Activated T-cell treated with anti-CD3 and anti-CD28 coated beads, Interleukin-2, amount 50 U/mL, for 4 hours (primary cell): ENCODE results near the gene GRIN3B. TPM values are rescaled to one million over a fixed set of nuclear protein-coding genes. Genes with fewer than 3 reads are reported as not detected.

Experiments used
- ATAC-seq, 2 donors: fragments of 200-7000 bp; cut with Tn5 transposase; one replicate each; pipeline ENCODE4 v1.10.0; 2021
- DNase-seq: peaks from one replicate; pipeline ENCODE4 v3.0.0-alpha.2; 2020
- H3K27me3 Mint-ChIP-seq: one replicate; pipeline ENCODE4 v1.8.0; 2021; ENCODE audit warnings: low read depth, mixed read lengths
- H3K36me3 Mint-ChIP-seq: one replicate; pipeline ENCODE4 v1.8.0; 2022; ENCODE audit warnings: mixed read lengths; ENCODE audit not compliant: insufficient read depth
- H3K4me1 Mint-ChIP-seq: one replicate; pipeline ENCODE4 v1.8.0; 2021; ENCODE audit warnings: low read depth, mixed read lengths
- H3K4me3 Mint-ChIP-seq: one replicate; pipeline ENCODE4 v1.8.0; 2021; ENCODE audit warnings: mild to moderate bottlenecking, moderate library complexity, mixed read lengths
- H3K9me3 Mint-ChIP-seq: one replicate; pipeline ENCODE4 v1.8.0; 2021; ENCODE audit warnings: mixed read lengths
- total RNA-seq, 3 donors: library from RNA; stranded (reverse); gene quantifications; one replicate each; pipeline ENCODE4 v1.2.1, GENCODE V29; 2021

GRIN3B gene
- total RNA-seq, 3 donors from 2014 or later: 0.05 to 0.19 (median 0.08) TPM

DNA sequence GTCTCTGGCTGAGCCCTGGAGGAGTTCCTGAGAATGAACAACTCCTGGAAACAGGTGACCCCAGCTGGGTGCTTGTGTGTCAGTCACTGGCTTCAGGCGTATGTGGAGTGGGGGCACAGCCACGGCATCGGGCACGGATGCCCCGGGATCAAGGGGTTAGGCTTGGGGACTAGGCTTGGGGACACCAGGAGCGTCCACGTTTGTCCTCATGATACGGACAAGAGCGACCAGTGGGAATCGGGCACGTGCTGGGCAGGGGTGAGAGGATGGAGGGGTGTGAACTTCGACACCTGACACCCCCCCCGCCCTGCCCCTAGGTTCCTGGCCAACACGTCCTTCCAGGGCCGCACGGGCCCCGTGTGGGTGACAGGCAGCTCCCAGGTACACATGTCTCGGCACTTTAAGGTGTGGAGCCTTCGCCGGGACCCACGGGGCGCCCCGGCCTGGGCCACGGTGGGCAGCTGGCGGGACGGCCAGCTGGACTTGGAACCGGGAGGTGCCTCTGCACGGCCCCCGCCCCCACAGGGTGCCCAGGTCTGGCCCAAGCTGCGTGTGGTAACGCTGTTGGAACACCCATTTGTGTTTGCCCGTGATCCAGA is 4.1 kb downstream of the GRIN3B start:
- no peak for DNase-seq
- H3K4me3 Mint-ChIP-seq: no peak overlapping the region
- H3K9me3 Mint-ChIP-seq: no peaks in the 10 kb centered on the region
- ATAC-seq: no peak
- peaks cover 4% of the 10 kb centered on the region for H3K4me1 Mint-ChIP-seq
- H3K27me3 Mint-ChIP-seq: peaks cover 17% of the 10 kb centered on the region
- peaks cover 2% of the 10 kb centered on the region for H3K36me3 Mint-ChIP-seq

DNA sequence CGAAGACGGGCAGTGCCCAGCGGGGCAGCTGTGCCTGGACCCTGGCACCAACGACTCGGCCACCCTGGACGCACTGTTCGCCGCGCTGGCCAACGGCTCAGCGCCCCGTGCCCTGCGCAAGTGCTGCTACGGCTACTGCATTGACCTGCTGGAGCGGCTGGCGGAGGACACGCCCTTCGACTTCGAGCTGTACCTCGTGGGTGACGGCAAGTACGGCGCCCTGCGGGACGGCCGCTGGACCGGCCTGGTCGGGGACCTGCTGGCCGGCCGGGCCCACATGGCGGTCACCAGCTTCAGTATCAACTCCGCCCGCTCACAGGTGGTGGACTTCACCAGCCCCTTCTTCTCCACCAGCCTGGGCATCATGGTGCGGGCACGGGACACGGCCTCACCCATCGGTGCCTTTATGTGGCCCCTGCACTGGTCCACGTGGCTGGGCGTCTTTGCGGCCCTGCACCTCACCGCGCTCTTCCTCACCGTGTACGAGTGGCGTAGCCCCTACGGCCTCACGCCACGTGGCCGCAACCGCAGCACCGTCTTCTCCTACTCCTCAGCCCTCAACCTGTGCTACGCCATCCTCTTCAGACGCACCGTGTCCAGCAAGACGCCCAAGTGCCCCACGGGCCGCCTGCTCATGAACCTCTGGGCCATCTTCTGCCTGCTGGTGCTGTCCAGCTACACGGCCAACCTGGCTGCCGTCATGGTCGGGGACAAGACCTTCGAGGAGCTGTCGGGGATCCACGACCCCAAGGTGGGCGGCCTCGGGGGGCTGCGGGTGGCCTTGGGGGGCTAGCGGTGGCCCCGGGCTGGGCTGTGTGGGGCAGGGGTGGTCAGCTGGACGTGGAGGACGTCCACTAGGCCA is 4.8 kb downstream of the GRIN3B start:
- DNase-seq (no peak), ATAC-seq (no peak)
- Mint-ChIP-seq H3K4me3 (no peak overlapping the region), H3K9me3 (no peaks in the 10 kb centered on the region), H3K27me3 (peaks cover 12% of the 10 kb centered on the region), H3K4me1 (peaks cover 4% of the 10 kb centered on the region), H3K36me3 (peaks cover 2% of the 10 kb centered on the region)

- no peak overlapping the region for H3K4me3 Mint-ChIP-seq
- ATAC-seq: no peak
- no peak for DNase-seq
- no peaks in the 10 kb centered on the region for H3K9me3 Mint-ChIP-seq
- H3K36me3 Mint-ChIP-seq: peaks cover 2% of the 10 kb centered on the region
- peaks cover 8% of the 10 kb centered on the region for H3K27me3 Mint-ChIP-seq
- H3K4me1 Mint-ChIP-seq: peaks cover 2% of the 10 kb centered on the region
These were observed 6.6 kb downstream of the GRIN3B start for GRCh38 chr19:1006711-1007398.

GRCh38 chr19:1007399-1008251 is 7.4 kb downstream of the GRIN3B start:
- no peak for ATAC-seq
- peaks cover 2% of the 10 kb centered on the region for H3K36me3 Mint-ChIP-seq
- no peak for DNase-seq
- no peak overlapping the region for H3K4me3 Mint-ChIP-seq
- H3K27me3 Mint-ChIP-seq: peaks cover 4% of the 10 kb centered on the region
- H3K4me1 Mint-ChIP-seq: peaks cover 1% of the 10 kb centered on the region
- H3K9me3 Mint-ChIP-seq: no peaks in the 10 kb centered on the region

GRCh38 chr19:1008268-1009040 is 8.2 kb downstream of the GRIN3B start:
- ATAC-seq: no peak
- DNase-seq: no peak
- Mint-ChIP-seq H3K4me1 (no peaks in the 10 kb centered on the region), H3K4me3 (no peak overlapping the region), H3K9me3 (no peaks in the 10 kb centered on the region), H3K27me3 (peaks cover 3% of the 10 kb centered on the region), H3K36me3 (peaks cover 2% of the 10 kb centered on the region)

- H3K9me3 Mint-ChIP-seq: no peaks in the 10 kb centered on the region
- no peaks in the 10 kb centered on the region for H3K4me1 Mint-ChIP-seq
- H3K4me3 Mint-ChIP-seq: no peak overlapping the region
- ATAC-seq (no peak), DNase-seq (no peak)
- no peaks in the 10 kb centered on the region for H3K27me3 Mint-ChIP-seq
- H3K36me3 Mint-ChIP-seq: peaks cover 2% of the 10 kb centered on the region
These were observed 9.1 kb downstream of the GRIN3B start for GRCh38 chr19:1009041-1009980.

- Mint-ChIP-seq H3K9me3 (no peaks in the 10 kb centered on the region), H3K36me3 (peaks cover 2% of the 10 kb centered on the region), H3K4me3 (no peak overlapping the region), H3K4me1 (no peaks in the 10 kb centered on the region), H3K27me3 (no peaks in the 10 kb centered on the region)
- ATAC-seq (no peak), DNase-seq (no peak)
These were observed 9.8 kb downstream of the GRIN3B start for GRCh38 chr19:1009981-1010538.

- peaks cover 1% of the 10 kb centered on the region for H3K4me1 Mint-ChIP-seq
- peaks cover 2% of the 10 kb centered on the region for H3K36me3 Mint-ChIP-seq
- H3K4me3 Mint-ChIP-seq: no peak overlapping the region
These were observed 10.6 kb downstream of the GRIN3B start for GRCh38 chr19:1010586-1011510.

DNA sequence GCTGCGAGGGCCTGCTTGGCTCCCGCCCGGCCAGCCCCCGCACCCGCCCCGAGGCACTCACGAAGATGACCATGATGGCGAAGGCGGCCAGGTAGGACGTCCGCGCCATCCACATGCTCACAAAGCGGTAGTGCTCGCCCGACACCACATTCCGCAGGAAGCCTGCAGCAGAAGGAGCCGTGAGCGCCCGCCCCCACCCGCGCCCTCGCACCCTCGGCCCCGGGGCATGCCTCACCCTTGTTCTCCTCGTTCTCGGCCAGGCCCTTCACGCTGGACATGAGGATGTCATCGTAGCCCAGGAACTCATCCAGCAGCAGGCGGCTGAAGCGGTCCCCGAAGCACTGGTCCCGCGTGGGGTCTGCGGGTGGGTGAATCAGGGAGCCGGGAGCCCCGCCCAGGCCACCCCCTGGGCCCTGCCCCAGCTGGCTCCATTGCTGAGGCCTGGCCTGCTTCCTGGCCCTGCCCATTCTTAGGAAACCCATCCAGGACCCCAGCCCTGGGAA is 11.7 kb downstream of the GRIN3B start:
- ATAC-seq (no peak), DNase-seq (no peak)
- H3K27me3 Mint-ChIP-seq: no peaks in the 10 kb centered on the region
- peaks cover 6% of the 10 kb centered on the region for H3K4me1 Mint-ChIP-seq
- H3K36me3 Mint-ChIP-seq: peaks cover 3% of the 10 kb centered on the region
- H3K4me3 Mint-ChIP-seq: no peak overlapping the region
- no peaks in the 10 kb centered on the region for H3K9me3 Mint-ChIP-seq

More at GRCh38 chr19:1010586-1011510, 10.6 kb downstream of the GRIN3B start:
- ATAC-seq: no peak
- Mint-ChIP-seq H3K27me3 (no peaks in the 10 kb centered on the region), H3K9me3 (no peaks in the 10 kb centered on the region)
- DNase-seq: no peak

- peaks cover 11% of the 10 kb centered on the region for H3K4me1 Mint-ChIP-seq
- no peak overlapping the region for H3K4me3 Mint-ChIP-seq
- DNase-seq (no peak), ATAC-seq (no peak)
- H3K36me3 Mint-ChIP-seq: peaks cover 2% of the 10 kb centered on the region
- no peaks in the 10 kb centered on the region for H3K27me3 Mint-ChIP-seq
- H3K9me3 Mint-ChIP-seq: no peaks in the 10 kb centered on the region
These were observed 12.1 kb downstream of the GRIN3B start for GRCh38 chr19:1012334-1012733.

GRCh38 chr19:1013218-1013617 is 13.0 kb downstream of the GRIN3B start:
- Mint-ChIP-seq H3K9me3 (no peaks in the 10 kb centered on the region), H3K36me3 (peaks cover 2% of the 10 kb centered on the region)

More at GRCh38 chr19:1013218-1013617, 13.0 kb downstream of the GRIN3B start:
- H3K27me3 Mint-ChIP-seq: no peaks in the 10 kb centered on the region
- DNase-seq (no peak), ATAC-seq (no peak)
- no peak overlapping the region for H3K4me3 Mint-ChIP-seq
- peaks cover 20% of the 10 kb centered on the region for H3K4me1 Mint-ChIP-seq
